HG02885 (cell line): Measurements from ENCODE around the gene CREB3.

Experiments
- ATAC-seq: cut with Tn5 transposase; IDR thresholded peaks from one replicate; pipeline ENCODE4 v1.9.1; 2021; ENCODE audit warnings: mild to moderate bottlenecking; ENCODE audit not compliant: unreplicated experiment, poor library complexity

The CREB3 gene

GRCh38 chr9:35745569-35745968, 13.1 kb downstream of the CREB3 start:
- no peak for ATAC-seq

DNA sequence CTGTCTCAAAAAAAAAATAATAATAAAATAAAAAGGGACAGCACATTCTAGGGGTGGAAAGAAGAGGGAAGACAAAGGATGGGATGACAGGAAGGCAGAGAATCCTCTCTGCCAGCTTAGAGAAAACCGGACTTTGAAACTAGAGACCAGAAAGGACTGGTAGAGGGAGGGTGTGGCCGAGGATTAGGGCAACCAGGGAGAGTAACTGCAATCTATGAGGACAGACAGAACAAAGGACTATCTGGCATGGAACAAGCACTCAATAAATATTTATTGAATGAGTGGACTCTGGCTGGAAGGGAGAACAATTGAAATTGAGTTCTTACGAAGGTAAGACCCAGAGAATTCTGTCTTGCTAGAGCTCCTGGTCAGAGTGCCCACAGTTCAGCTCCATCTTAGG, 14.1 kb downstream of the CREB3 start:
- no peak for ATAC-seq

- ATAC-seq, result no peak
These were observed 15.9 kb downstream of the CREB3 start for GRCh38 chr9:35748242-35748857.

DNA sequence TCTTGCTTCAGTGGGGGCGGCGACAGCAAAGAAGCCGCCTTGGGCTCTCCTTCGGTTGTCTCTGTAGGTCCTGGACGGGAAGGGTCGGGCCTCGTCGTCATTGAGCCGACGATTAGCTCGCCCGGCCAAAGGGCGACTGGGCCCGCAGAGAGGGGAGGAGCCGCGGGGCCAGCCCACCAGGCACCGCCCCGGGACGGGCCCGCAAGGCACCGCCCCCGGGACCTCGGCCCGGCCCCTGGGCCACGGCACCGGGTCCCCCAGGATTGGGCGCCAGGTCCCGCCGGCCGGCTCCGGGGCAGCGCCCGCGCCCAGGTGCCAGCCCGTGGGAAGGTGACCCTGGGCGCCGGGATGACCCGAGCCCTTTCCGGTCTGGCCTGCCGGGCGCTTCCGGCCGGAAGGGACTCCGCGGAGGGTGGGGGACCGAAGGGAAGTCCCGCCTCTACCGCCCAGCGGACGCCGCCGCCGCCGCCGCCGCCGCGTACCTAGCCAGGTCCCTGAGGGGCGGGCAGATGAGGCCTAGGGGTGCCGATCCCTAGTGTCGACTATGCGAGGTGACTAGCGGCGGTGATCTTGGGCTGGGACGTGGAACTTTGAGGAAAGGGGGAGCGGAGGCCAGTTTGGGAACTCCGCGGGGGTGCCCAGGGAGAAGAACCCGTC, 16.5 kb downstream of the CREB3 start, which contains the start of the genes GBA2 and RGP1:
TSS of gene GBA2 (minus strand) at position 371 of the 657 bp plus-strand sequence. CDS start 524 bp downstream, outside the sequence.
TSS of gene RGP1 (plus strand) at position 430 of the 657 bp plus-strand sequence. CDS start 469 bp downstream, outside the sequence.
- peak; percentile 89 for ATAC-seq

DNA sequence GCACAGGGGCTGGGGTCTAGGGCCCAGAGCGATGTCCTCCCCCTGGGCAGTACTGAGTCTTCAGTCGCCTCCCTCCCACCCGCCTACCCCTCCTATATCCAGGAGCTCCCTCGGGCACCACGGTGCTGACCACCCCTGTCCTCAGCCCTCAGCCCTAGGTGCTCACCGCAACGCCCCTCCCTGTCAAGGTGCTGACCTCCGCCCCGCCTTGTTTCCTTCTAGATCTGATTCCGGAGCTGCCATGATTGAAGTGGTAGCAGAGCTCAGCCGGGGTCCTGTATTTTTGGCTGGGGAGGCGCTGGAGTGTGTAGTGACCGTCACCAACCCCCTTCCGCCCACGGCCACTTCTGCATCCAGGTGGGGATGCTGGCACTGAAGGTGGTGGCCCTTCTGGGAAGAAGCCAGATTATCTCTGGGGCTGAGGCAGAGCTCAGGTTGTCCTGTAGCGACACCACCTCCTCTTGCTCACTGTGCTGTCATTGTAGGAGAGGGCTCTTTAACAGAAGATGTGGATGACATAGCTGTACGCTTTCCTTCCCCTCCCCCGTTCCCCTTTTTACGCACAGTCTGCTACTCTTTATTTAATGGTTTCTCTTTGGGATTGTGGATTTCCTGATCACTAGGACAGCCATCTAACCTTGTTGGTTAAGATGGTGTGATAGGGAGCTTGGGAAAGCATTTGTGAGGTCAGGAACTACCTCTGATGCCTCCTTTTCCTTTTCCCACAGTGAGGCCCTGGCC, 17.2 kb downstream of the CREB3 start:
- peak; percentile 37 for ATAC-seq

DNA sequence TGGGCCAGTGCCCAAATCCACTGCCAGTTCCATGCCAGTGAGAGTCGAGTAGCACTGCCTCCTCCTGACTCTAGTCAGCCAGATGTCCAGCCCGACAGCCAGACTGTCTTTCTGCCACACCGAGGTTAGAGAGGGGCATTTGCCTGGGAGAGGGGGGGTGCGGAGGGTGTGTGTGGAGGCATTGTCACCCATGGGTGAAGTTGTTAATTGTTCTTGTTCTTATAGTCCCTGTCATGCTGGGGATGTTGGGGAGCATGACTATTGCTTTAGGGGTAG, 17.7 kb downstream of the CREB3 start:
- no peak for ATAC-seq

GRCh38 chr9:35753466-35753865, 21.0 kb downstream of the CREB3 start:
- ATAC-seq, result no peak

- ATAC-seq, result no peak
These were observed 21.8 kb downstream of the CREB3 start, which contains the start of gene MSMP for GRCh38 chr9:35754264-35754663. Gene MSMP, minus strand, starts transcription at chr9:35754276. Its CDS starts 147 bp downstream, at chr9:35754129.

DNA sequence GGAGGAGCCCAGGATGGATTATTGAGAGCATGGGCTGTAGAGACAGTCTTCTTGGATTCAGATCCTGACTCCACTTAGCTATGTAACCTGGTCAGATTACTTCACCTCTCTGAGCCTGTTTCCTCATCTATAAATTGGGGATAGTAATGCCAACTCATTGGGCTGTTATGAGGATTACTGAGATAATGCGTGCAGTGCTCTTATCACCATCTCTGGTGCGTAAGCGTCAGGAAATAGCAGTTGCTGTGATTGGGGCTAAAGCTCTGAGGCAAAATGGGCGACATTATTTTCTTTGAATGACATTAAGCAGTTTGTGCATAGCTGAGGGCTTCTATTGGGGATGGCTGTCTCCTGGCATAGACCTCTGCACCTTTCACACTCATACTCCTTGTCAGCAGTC, 22.6 kb downstream of the CREB3 start:
- ATAC-seq, result no peak

GRCh38 chr9:35756275-35757225, 24.1 kb downstream of the CREB3 start:
- peak; percentile 68 for ATAC-seq

DNA sequence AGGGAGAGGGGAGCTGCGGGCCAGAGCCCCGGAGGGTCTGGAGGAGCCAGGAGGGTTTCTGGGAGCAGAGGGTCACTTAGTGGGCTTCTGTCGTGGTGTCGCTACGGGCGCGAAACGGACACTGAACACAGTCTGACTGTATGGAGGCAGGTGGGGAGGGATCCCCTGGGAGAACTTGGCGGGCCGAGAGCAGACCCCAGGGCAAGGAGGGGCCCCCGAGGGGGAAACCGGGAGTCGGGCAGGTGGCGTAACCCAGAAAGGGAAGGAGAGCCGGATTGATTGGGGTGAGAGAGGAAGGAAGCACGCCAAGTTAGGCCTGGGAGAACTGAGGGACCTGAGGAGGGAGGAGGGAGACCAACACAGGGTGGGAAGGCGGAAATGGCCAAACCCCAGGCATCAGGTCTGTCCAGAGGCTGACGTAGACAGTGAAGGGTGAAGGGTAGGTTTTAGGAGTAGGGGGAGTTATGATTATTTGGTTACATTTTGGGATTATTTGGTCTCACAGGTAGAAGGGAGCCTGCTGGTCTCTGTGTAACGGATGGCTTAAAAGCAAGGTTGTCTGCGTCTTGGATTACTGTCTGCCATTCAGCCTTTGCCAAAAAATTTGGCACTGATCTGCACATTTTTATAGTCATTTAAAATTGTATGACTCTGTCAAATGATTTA, 24.9 kb downstream of the CREB3 start:
- peak; percentile 52 for ATAC-seq

- ATAC-seq, result no peak
These were observed 25.4 kb downstream of the CREB3 start for GRCh38 chr9:35757892-35758275.

- no peak for ATAC-seq
These were observed 26.1 kb downstream of the CREB3 start for GRCh38 chr9:35758475-35759050.

- ATAC-seq, result no peak
These were observed 27.3 kb downstream of the CREB3 start for GRCh38 chr9:35759795-35760194.

DNA sequence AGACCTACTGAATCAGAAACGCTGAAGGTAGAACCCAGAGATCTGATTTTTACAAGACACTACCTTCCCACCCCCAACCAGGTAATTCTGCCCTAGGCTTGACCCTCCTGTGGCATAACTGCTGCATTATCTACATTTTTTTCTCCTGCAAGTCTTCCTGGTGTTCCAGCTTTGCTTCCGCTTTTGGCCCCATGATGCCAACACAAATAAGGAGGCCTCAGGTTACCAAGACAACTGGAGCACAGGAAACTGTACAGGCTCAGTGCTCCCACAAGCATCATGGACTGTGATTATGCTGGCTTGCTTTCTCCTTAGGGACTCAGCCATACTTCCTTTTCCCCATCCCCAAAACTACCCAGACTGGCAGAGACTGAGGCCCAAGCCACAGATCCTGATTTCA, 28.2 kb downstream of the CREB3 start:
- no peak for ATAC-seq

GRCh38 chr9:35763181-35763580, 30.7 kb downstream of the CREB3 start:
- no peak for ATAC-seq

- ATAC-seq, result no peak
These were observed 31.3 kb downstream of the CREB3 start for GRCh38 chr9:35763803-35764202.

GRCh38 chr9:35766997-35767396, 34.5 kb downstream of the CREB3 start:
- no peak for ATAC-seq

DNA sequence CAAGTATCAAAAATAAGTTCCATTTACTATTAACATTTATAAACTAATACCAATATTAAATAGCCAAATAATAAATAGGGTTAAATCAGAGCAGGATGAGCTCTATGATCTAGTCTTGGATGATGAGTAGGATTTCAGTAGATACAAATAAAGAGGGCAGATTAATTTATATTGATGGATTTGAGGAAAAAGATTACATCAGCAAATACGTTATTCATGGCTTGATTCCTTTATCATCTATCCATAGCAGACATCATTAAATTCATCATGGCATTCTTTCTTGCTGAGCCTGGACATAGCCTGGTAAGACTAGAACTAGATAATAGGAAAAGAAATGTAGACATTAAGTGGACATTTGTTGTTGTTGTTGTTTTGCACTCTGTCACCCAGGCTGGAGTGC, 35.0 kb downstream of the CREB3 start:
- no peak for ATAC-seq
